Measurements from ENCODE around the gene CPVL.

GRCh38 chr7:29096446-29096730, 49.9 kb downstream of the CPVL start:
- TF ChIP-seq CTCF (IDR thresholded peaks at IDR 0.05), result no peak
- no peak for TF ChIP-seq POLR2A (IDR thresholded peaks at IDR 0.05)

Data from heart left ventricle (tissue), 13 donors.